GM11168 (cell line): ENCODE measurements around the gene PNMA6E.
"Not testable (repeated sequence)": the region's sequence is repeated elsewhere in the genome, so short reads cannot be mapped to it uniquely, and the experiment has no call there.

ENCODE experiments used
- in situ Hi-C: fragments of 300-500 bp; cut with MboI; formaldehyde crosslinking; loops from one replicate; pipeline ENCODE4 v1.12.0; 2022; ENCODE audit warnings: low sequenced_read_pairs; ENCODE audit not compliant: unreplicated experiment

PNMA6E gene

DNA sequence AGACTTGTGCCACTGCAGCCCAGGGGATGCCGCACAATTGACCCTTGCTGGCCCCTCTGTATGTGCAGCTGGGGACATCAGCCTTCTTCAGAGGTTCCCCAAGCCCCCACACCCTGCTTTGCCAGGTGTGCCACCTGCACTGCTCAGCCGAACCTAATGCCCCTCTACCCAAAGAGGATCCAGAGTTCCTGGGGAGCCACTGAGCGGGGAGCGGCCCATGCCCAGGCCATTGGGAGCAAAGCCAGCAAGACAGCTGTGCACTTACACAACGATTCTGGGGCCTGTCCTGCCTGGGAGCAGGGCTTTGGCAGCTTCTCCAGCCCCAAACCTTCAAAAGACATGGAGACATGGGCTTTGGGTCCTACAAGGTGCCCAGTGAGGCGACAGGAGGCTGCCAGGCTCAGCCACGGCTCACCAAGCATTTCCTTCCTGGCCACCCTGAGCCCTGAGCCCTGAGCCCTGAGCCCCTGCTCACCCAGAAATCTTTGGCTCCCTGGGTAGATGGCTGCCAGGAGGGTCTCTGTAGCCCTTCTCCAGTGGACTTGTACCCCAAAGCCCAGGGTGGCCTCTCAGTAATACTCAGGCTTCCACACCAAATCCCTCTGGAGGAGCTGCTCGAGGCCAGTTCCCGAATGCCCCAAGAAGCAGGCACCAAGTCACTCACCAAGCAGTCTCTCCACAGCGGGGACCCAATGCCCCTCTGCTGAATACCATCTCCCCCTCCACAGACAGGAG is 13.0 kb downstream of the PNMA6E start:
- in situ Hi-C loops, result no loop called here

DNA sequence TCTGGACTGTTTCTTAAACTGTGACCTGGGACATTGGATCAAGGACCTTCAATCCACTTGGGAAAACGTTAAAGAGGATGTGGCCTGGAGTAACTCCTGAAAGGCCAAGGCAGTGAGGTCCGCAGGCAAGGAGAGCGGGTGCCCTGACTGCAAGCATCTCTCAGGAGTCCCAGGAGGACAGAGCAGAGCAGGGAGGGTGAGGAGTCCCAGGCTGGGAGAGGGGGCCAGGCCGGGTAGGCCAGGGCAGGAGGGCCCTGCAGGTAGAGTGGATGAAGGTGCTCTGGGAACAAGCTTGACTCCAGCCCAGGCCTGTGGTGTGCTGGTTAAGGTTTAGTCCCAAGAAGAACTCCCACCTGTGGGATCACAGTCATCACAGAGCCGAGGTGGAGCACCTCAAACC is 13.8 kb downstream of the PNMA6E start:
- in situ Hi-C loops, result no loop called here

DNA sequence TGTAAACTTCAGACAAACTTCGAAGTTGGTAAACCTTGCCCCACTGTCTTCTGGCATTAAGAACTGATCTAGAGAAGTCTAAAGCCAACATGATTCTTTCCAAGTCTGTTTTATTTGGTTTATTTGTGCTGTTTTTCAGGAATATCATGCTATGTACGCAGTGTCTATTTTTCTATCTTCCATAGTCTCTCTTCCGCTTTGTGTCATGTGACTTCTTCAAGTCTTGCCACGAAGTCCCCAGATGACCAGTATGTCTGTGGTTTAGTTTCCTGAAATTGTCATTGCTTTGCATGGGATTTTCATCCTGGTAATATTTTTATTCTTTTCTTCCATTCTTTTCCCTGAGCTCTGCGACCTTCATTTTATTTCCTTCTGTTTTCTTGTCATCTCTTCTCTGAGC is 15.1 kb downstream of the PNMA6E start:
- in situ Hi-C loops, result no loop called here

DNA sequence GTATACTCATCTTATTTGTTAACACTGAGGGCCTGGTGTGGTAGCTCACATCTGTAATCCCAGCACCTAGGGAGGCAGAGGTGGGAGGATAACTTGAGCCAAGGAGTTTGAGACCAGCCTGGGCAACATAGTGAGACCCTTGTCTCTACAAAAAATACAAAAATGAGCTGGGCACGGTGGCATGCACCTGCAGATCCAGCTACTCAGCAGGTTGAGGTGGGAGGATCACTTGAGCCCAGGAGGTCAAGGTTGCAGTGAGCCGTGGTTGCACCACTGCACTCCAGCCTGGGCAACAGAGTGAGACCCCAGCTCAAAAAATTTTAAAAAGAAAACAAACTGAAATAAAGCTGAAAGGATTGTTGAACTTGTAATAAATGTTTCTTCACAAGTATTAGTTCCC is 16.2 kb downstream of the PNMA6E start:
- in situ Hi-C loops, result not testable (repeated sequence)

DNA sequence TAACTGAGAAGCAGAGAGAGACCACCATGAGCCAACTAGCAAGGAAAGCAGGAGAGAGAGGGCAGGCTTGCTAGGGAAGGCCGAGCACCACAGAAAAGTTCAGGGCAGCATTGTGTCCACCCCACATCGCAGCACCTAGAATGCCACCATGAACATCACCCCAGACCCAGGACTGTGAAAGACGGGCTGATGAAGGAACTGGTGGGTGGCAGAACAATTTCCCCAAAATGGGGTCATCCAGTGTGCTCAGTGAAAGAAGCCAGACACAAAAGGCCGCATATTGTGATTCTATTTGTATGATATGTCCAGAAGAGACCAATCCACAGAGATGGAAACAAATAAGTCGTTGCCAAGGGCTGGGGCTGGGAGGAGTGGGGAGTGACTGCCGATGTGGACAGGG is 16.8 kb downstream of the PNMA6E start:
- in situ Hi-C loops, result no loop called here

DNA sequence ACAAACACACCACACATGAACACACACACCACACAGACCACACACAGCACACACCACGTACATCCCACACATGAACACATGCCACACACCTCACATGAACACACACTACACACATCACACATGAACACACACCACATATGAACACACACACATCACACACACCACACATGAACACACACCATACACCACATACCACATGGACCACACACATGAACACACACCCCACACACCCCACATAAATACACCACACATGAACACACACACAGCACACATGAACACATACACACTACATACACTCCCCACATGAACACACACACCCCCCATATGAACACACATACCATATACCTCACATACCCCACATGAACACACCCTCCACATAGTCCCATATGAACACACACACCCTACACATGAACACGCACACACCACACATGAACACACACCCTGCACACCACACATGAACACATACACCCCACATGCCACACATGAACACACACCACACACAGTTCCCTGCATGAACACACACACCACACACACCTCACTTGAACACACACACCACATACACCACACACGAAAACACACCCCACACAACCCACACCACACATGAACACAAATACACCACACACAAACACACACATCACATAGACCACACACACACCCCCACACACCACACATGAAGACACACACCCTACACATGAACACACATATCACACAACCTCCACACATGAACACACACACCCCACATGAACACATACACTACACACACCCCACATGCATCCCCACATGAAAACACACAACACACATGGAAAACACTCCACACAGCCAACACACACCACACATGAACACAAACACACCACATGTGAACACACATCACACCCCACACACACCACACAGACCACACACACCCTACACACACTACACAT is 18.3 kb downstream of the PNMA6E start:
- in situ Hi-C loops, result no loop called here

DNA sequence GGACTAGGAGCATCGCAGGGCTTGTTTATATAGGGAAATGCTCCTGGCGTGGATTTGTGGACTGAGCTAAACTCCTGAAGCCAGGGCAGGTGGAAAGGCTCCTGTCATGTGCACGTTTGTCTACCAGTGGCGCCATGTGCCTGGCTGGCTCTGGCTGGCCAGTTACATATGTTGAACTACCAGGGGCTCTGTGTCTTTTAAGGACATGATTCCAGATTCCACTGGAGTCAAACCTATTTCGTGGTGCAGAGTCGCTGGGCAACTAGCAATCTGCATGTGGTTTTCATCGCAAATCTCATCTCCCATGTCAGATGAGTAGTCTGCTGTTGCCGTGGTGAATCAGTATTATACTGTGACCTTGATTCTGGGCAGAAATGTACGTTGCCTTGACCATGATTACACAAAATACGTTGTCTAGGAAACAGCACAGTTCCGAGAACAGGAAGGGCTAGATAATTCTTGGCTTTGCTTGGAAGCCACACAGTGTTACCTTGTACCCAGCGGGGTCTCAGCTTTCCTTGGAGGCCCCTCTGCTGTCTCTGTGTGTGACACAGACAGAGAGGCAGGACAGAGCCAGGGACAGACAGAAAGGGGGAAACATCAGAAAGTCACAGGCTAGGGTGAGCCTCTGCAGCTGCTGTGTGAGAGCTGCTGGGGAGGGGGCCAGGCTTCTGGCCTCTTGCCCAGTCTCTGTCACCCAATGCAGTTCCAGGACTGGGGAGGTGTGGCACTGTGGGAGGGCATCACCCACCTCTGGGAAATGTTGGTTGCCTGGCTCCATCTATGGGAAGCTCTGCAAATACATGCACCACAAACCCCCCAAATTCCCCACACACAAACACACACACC is 19.2 kb downstream of the PNMA6E start:
- in situ Hi-C loops, result no loop called here

DNA sequence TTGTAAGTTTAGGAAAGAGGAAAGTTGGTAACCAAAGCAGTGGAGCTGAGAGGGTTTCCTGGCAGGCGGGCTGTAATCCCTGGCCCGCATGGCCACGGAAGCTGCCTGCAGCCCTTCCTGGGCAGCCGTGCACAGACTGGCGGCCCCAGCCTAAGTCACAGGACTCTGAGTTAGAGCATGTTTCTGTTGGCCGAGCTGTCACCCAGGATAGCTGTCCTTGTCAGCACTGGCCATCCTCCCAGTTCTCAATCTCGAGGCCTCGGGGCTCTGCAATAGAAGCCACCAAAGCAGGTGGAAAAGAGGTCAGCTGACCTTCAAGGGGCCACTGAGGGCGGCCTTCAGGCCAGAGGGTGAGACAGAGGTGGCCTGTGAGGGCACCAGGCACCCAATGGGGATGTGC is 20.5 kb downstream of the PNMA6E start:
- in situ Hi-C loops, result no loop called here

DNA sequence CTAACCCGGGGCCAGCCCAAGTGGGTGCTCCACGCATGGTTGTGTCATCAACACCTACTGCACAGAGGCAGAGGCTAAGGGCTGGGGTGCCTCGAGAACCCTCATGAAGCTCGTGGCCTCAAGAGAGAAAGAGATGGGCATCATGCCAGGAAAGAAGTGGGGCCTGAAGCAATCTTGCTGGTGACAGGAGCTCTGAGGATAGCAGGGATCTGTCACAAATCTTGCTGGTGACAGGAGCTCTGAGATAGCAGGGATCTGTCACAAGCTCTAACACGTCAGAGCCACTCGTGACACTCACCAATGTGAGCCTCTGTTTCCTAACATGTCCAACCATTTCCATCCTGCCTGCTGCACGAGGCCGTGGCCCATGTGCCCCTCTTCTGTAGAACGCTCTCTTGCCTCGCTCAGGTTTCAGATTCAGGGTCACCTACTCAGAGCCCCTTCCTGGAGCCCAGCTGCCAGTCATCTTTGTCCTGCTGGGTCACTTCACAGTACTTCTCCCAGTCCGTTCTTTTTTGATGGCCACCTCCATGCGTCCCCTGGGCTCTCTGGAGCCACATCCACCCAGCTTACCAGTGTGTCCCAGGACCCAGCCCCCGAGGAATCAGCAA is 21.1 kb downstream of the PNMA6E start:
- in situ Hi-C loops, result no loop called here

DNA sequence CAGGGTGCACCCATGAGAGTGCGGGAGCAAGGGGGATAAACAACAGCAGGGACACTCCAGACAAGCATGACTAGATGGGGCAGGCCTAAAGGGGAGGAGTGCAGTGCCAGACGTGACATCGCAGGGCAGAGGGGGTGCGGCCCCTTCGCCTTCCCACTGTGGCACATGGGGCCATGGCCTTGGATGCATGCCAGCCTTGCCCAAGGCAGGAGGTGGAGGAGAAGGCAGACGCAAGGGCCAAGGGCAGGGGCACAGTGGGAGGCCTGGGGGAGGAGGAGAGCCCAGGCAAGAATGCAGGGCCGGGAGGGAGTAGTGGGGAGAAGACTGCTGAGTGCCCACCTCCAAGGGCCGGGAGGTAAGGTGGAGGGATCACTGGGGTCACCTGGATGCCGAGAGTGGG is 21.6 kb downstream of the PNMA6E start:
- in situ Hi-C loops, result no loop called here

DNA sequence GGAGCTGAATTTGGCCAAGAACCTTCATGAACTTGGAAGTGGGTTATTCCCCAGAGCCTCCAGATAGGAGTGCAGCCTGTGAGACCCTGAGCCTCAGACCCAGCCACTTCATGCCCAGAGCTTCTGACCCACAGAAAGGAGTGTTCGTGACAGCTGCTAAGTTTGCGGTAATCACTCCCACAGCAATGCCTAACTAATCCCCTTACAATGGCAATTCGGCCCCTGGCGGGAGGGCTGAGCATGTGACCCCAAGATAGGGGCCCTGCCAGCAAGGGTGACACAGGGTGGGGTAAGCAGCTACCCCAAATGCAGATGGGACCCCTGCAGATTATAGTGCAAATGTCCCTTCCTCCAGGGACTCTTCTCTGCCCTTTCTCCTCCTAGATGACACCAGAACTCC is 22.5 kb downstream of the PNMA6E start:
- in situ Hi-C loops, result no loop called here

DNA sequence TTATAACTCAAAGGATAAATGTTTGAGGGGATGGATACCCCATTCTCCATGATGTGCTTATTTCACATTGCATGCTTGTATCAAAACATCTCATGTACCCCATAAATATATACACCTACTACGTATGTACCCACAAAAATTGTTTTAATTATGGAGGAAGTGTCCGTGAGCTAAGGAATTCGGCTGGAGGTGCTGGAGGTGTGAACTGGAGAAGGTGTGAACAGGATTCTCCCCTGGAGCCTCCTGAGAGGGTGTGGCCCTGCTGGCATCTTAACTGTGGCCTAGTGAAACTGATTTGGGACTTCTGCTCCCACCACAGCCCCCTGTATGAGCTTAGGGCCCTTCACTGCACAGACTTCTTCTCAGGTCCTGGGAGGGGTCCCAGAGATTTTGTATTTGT is 23.4 kb downstream of the PNMA6E start:
- in situ Hi-C loops, result no loop called here

DNA sequence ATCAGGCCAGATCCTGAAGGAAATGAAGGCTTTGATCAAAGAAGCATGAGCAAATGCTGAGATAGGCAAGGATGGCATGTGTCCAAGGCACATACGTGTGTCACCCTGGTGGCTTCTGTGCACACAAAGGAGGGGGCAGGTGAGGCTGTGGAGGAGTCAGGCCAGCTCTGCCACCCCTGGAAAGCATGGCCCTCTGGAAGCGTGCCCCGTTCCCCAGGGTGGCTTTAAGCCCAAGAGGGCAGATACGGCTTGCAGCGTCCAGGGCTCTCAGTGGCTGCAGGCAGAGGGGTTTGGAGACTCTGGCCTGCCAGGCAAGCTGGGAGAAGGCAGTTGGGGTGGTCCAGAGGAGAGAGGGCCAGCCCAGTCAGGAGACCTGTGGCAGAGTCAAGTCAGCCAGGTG is 25.6 kb downstream of the PNMA6E start:
- in situ Hi-C loops, result no loop called here

DNA sequence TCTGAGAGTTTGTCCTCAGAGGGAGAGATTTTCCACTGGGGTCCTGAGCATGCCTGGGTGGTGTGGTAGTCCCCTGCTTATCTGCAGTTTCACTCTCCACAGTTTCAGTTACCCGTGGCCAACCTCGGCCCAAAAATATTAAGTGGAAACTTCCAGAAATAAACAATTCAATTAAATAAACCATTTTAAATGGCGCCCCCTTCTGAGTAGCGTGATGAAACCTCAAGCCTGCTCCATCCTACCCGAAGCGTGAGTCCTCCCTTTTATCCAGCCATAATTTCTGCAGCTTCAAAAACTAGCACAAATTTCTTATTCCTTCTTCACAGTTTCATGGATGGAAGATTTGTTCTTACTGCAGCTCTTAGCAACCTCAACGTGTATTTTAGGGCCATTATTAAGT is 26.7 kb downstream of the PNMA6E start:
- in situ Hi-C loops, result no loop called here

DNA sequence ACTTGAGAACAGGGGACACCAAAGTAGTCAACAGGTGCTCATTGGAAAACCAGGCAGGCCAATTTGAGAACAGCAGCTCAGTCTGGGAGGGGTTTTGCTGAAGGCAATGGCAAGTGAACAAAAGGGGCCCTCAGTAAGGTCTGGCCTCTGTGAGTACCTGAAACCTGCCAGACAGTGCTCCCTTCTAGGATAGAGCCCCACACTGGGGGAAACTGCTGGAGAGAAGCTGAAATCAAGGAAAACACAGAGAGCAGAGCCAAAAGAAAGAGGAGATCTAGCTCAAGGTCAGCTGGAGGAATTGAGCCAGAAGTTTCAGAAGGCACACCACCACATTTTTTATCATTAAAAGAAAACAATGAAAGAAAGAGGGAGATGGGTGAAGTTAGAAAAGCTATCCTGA is 28.2 kb downstream of the PNMA6E start:
- in situ Hi-C loops, result no loop called here

DNA sequence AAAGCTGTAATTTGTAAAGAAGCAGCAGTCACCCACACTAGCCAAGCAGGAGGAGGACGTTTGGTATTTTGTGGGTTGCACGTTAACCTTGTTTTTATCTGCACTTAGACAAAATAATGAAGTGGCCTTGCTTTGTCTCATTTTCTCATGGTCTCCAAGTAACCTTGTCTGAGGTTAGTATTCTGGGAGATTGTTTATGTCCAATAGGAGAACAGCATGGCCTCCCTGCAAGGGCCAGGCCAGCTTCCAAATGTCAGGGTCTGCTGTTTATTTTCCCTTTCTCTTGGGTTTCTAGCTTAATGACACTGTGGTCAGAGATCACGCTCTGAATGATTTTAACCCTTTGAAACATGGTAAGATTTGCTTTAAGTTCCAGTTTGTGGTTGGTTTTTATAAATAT is 29.9 kb downstream of the PNMA6E start:
- in situ Hi-C loops, result no loop called here

DNA sequence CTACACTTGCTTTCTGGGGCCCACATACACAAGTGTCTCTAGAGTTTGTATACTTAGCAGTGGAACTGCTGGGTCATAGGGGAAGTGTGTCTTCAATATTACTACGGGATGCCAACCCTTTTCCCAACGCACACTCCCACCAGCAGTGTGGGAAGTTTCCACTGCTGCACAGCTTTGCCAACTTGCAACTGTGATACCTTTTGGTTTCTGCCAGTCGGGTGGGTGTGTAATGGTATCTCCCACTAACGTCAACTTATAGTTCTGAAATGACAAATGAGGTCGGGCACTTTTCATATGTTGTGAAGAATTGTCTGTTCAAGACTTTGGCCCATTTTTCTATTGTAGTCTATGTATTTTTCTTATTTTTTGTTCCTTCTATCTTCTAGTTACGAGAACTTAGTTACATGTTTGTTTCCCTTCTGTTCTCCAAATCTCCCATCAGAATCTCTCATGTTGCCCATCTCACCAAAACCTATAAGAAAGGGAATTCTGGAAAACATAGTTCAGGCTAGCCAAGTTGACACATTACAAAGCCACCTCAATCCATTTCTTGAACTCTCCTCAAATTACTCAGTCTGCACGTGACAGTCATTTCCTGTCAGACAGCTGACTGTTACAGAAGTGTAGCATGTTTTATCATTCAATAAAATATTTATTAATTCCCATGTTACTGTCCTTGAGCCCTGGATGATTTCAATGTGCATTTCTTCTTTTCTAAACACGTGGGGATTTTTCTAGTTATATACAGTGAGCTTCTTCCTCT is 30.7 kb downstream of the PNMA6E start:
- in situ Hi-C loops, result no loop called here

DNA sequence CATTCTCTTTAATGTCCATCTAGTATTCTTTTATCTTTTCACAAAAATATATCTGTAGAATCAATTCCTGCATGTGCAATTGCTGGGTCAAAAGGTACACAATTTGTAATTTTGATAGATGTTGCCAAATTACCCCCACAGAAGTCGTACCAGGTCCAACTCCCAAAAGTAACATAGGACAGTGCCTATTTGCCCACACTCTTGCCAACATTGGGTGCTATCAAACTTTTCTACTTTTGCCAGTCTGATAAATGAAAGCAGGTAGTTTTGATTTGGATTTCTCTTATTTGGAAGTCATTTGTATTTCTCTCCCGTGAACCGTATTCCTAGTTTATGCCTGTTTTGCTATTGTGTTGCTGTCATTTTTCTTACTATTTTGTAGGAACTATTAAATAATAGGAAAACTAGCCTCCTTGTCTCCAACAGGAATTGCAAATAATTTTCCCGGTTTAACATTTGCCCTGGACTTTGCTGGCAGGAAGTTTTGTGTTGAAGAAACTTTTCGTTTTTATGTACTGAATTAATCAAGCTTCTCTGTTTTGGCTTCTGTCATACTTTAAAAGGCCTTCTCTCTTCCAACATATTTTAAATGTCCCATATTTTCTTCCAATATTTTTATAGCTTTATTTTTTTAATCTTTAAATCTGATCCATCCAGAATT is 34.1 kb downstream of the PNMA6E start:
- in situ Hi-C loops, result no loop called here

DNA sequence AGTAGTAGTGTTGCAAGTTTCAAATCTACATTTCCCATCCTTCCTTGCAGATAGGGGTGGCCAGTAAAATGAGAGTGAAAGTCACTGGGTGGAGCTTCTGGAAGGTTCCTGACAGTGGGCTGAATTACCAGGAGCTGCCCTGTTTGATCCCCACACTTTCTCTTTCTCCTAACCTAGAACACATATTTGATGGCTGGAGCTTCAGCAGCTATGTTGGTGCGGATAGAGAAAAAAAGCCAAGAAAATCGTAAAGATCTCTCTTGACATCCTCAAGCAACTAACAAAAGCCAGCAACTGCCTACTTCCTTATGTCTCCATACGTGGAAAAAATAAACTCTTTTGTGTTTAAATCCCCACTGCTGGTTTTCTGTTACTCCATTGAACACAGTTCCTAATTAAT is 35.0 kb downstream of the PNMA6E start:
- in situ Hi-C loops, result no loop called here
